OCI-LY3 (cell line): ENCODE results near the gene DCPS.

Experiments
- CTCF ChIP-seq: fragments of 200-600, 300-600 bp; sonication (generic); IDR thresholded peaks from 2 replicates; pipeline ENCODE4 v1.5.1; 2014; ENCODE audit warnings: antibody characterized with exemption, low read length, low read depth
- EZH2phosphoT487 ChIP-seq: fragments of 200-600 bp; shearing (Covaris generic); IDR thresholded peaks from 2 replicates; pipeline ENCODE4 v1.6.1; 2018; ENCODE audit warnings: antibody characterized with exemption, mixed run types, low read depth

DNA sequence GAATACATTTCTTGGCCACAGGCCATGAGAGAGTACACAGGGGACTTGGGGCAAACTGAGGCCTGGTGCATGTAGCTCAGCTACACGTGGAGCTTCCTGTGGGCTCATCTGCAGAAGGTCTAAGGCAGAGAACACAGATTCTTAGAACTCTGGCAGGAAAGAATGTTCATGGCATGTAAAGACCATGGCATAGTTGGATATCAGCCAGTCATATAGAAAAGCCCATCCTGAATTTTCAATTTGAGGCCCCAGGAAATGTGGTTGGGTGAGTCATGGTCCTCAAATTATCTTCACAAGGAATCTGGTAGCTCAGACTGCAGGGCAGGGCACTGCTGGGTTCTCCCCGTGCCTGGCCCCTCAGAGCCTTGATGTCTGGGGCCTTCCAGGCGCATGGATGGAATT, 37.9 kb downstream of the DCPS start:
- TF ChIP-seq CTCF (no peak), EZH2phosphoT487 (no peak)
